ENCODE data around the gene BHLHE23.

DNA sequence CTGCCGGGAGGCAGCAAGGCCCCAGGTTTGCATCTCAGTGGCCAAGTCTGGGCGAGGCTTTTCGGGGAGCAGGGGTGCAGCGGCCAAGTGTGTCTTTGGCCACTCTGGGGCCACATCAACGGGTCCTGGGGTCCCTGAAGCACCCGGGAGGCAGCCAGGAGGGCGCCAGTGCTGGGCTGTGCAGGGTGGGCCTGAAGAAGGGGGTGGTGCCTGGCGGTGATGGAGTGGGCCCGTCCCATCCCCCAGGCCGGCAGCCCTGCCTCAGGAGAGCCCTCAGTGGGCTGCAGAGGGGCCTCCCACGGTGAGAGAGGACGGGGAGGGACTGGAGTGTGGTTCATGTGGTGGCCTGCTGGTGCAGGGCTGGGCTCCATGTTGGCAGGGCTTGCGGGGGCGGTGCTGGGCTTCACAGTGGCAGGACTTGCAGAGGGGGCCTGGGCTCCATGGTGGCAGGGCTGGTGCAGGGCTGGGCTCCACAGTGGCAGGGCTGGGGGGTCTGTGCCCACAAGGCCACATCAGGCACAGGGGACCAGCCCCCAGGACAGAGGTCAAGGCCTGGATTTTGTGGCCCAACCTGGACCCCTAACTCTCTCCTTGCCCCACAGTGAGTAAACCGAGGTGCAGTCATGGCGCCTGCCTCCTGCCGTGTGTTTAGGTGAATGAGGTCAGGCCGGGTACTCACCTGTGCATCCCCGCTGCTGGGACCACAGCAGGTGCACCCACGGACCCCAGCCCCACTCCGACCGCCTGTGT is 10.5 kb upstream of the BHLHE23 start:
- TF ChIP-seq EP300 (IDR thresholded peaks at IDR 0.05): no peak
- TF ChIP-seq, protein P1, sequence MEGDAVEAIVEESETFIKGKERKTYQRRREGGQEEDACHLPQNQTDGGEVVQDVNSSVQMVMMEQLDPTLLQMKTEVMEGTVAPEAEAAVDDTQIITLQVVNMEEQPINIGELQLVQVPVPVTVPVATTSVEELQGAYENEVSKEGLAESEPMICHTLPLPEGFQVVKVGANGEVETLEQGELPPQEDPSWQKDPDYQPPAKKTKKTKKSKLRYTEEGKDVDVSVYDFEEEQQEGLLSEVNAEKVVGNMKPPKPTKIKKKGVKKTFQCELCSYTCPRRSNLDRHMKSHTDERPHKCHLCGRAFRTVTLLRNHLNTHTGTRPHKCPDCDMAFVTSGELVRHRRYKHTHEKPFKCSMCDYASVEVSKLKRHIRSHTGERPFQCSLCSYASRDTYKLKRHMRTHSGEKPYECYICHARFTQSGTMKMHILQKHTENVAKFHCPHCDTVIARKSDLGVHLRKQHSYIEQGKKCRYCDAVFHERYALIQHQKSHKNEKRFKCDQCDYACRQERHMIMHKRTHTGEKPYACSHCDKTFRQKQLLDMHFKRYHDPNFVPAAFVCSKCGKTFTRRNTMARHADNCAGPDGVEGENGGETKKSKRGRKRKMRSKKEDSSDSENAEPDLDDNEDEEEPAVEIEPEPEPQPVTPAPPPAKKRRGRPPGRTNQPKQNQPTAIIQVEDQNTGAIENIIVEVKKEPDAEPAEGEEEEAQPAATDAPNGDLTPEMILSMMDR (IDR thresholded peaks at IDR 0.05): no peak

Measured in suprapubic skin (tissue), 3 donors.